GM21737 (cell line): Measurements from ENCODE around the gene ADPRHL1.

Experiments
- ATAC-seq: cut with Tn5 transposase; IDR thresholded peaks from one replicate; pipeline ENCODE4 v1.9.1; 2021; ENCODE audit warnings: mild to moderate bottlenecking, moderate library complexity; ENCODE audit not compliant: unreplicated experiment

Gene ADPRHL1

GRCh38 chr13:113433391-113433916 lies 19.8 kb downstream of the ADPRHL1 start:
- no peak for ATAC-seq

GRCh38 chr13:113432506-113433270 lies 20.6 kb downstream of the ADPRHL1 start:
- ATAC-seq: no peak

- ATAC-seq: no peak
These were observed 22.1 kb downstream of the ADPRHL1 start for GRCh38 chr13:113431171-113431570.

- ATAC-seq: no peak
These were observed 22.7 kb downstream of the ADPRHL1 start for GRCh38 chr13:113430378-113431110.

- ATAC-seq: no peak
These were observed 23.7 kb downstream of the ADPRHL1 start for GRCh38 chr13:113429608-113429985.

- no peak for ATAC-seq
These were observed 24.2 kb downstream of the ADPRHL1 start for GRCh38 chr13:113428871-113429607.

- ATAC-seq: no peak
These were observed 24.8 kb downstream of the ADPRHL1 start for GRCh38 chr13:113428469-113428865.

GRCh38 chr13:113427562-113428468 lies 25.5 kb downstream of the ADPRHL1 start:
- ATAC-seq: no peak

- no peak for ATAC-seq
These were observed 26.7 kb downstream of the ADPRHL1 start for GRCh38 chr13:113426591-113426986.

- no peak for ATAC-seq
These were observed 27.2 kb downstream of the ADPRHL1 start for GRCh38 chr13:113425941-113426590.

- no peak for ATAC-seq
These were observed 29.6 kb downstream of the ADPRHL1 start for GRCh38 chr13:113423520-113424163.

- ATAC-seq: no peak
These were observed 30.3 kb downstream of the ADPRHL1 start for GRCh38 chr13:113422807-113423519.

GRCh38 chr13:113421673-113422270 lies 31.5 kb downstream of the ADPRHL1 start:
- ATAC-seq: no peak

- no peak for ATAC-seq
These were observed 32.3 kb downstream of the ADPRHL1 start for GRCh38 chr13:113420833-113421600.

GRCh38 chr13:113420232-113420631 lies 33.1 kb downstream of the ADPRHL1 start:
- no peak for ATAC-seq

GRCh38 chr13:113419531-113420193 lies 33.6 kb downstream of the ADPRHL1 start:
- ATAC-seq: no peak

GRCh38 chr13:113418722-113419049 lies 34.6 kb downstream of the ADPRHL1 start:
- no peak for ATAC-seq
